K562 (cell line): Measurements from ENCODE around the gene DNAH9. TPM values are rescaled to one million over a fixed set of nuclear protein-coding genes. Genes with fewer than 3 reads are reported as not detected.

ENCODE experiments used
- ATAC-seq: fragments of 200-7000 bp; cut with Tn5 transposase; 3 replicates; pipeline ENCODE4 v1.9.1; 2020; ENCODE audit warnings: moderate library complexity
- BruUV-seq: library from RNA; stranded (reverse); fragments of 400-500 nt; replicated peaks from 2 replicates; lab custom pipeline; 2021; lab: Mats Ljungman, UMichigan
- CTCF ChIA-PET: fragments of 300-600 bp; formaldehyde crosslinking; extraction: SDS; loops from one replicate; lab custom pipeline; 2021; ENCODE audit warnings: low intra/inter-chr PET ratio; lab: Yijun Ruan, JAX
- POLR2A ChIA-PET: fragments of 300-600, 350-650 bp; sonication (Branson Sonifier 250); formaldehyde crosslinking; extraction: SDS; loops from one replicate; lab custom pipeline; 2021; ENCODE audit warnings: antibody characterized with exemption, inconsistent platforms; lab: Yijun Ruan, JAX
- DNase-seq, 4 experiments: peaks; one replicate each; pipeline versions ENCODE4 v3.0.0 to v3.0.0-alpha.2; 2011 to 2018; ENCODE audit warnings: low spot score in 3 of 4, mixed read lengths in 3 of 4; ENCODE audit errors: extremely low read depth in 1 of 4
- FAIRE-seq: peaks from 2 replicates; lab custom pipeline; 2011; peaks lifted over from hg19 to GRCh38; lab: Jason Lieb, UNC
- H2AFZ ChIP-seq: 2 replicates; pipeline ENCODE4 v1.6.0; 2011; ENCODE audit warnings: low read depth, low read length, control low read depth, inconsistent platforms
- H3K27ac ChIP-seq: fragments of 200-600 bp; 3 replicates; pipeline ENCODE4 v1.8.0; 2011; ENCODE audit warnings: low read depth, mild to moderate bottlenecking, control low read depth, inconsistent platforms, low read length, moderate library complexity, mixed read lengths; ENCODE audit errors: extremely low read depth
- H3K27me3 ChIP-seq, 2 experiments: fragments of 300-600 bp in 1 of 2; 2 replicates in 1 of 2; 3 replicates in 1 of 2; pipeline versions ENCODE4 v1.6.0 to v1.8.0; 2011; ENCODE audit warnings: inconsistent platforms in 2 of 2, low read length in 2 of 2, mild to moderate bottlenecking in 1 of 2, mixed read lengths in 1 of 2, moderate library complexity in 1 of 2; ENCODE audit not compliant: control insufficient read depth in 2 of 2, insufficient read depth in 2 of 2
- H3K36me3 ChIP-seq: fragments of 300-600 bp; 3 replicates; pipeline ENCODE4 v1.8.0; 2011; ENCODE audit warnings: mild to moderate bottlenecking, low read length, inconsistent platforms; ENCODE audit not compliant: control insufficient read depth, insufficient read depth
- H3K4me1 ChIP-seq, 2 experiments: fragments of 200-600 bp in 1 of 2; replicated peaks in 1 of 2; 2 replicates in 1 of 2; 3 replicates in 1 of 2; pipeline versions ENCODE4 v1.5.1 to v1.8.0; 2011; ENCODE audit warnings: inconsistent platforms in 2 of 2, low read length in 2 of 2, mild to moderate bottlenecking in 1 of 2, mixed read lengths in 1 of 2, moderate library complexity in 1 of 2; ENCODE audit not compliant: control insufficient read depth in 2 of 2, insufficient read depth in 2 of 2
- H3K4me2 ChIP-seq: 2 replicates; pipeline ENCODE4 v1.6.1; 2011; ENCODE audit warnings: low read length, control low read depth, inconsistent platforms, mixed read lengths; ENCODE audit not compliant: insufficient read depth
- H3K4me3 ChIP-seq: fragments of 200-600 bp; sonication (generic), shearing (Covaris generic); 2 replicates; pipeline ENCODE4 v1.5.1; 2016; ENCODE audit warnings: control low read depth, inconsistent platforms
- H3K79me2 ChIP-seq: fragments of 200-600 bp; 3 replicates; pipeline ENCODE4 v1.8.0; 2011; ENCODE audit warnings: low read length, inconsistent platforms; ENCODE audit not compliant: control insufficient read depth, insufficient read depth
- H3K9ac ChIP-seq, 2 experiments: 2 replicates each; pipeline versions ENCODE4 v1.6.0 to v1.6.1; 2011; ENCODE audit warnings: low read depth in 2 of 2, low read length in 2 of 2, control low read depth in 1 of 2, inconsistent platforms in 1 of 2, mild to moderate bottlenecking in 1 of 2, mixed read lengths in 1 of 2; ENCODE audit not compliant: insufficient read depth in 1 of 2
- H3K9me1 ChIP-seq: one replicate; pipeline ENCODE4 v1.6.0; 2011; ENCODE audit warnings: inconsistent platforms, mild to moderate bottlenecking, low read length, moderate library complexity; ENCODE audit not compliant: control insufficient read depth, insufficient read depth
- H3K9me3 ChIP-seq: replicated peaks from 2 replicates; pipeline ENCODE4 v1.5.1; 2011; ENCODE audit warnings: low read depth, low read length, inconsistent platforms; ENCODE audit not compliant: control insufficient read depth, insufficient read depth
- H4K20me1 ChIP-seq: replicated peaks from 2 replicates; pipeline ENCODE4 v1.6.1; 2011; ENCODE audit warnings: low read length, inconsistent platforms, mixed read lengths; ENCODE audit not compliant: control insufficient read depth, insufficient read depth
- ARHGAP35 ChIP-seq: fragments of 450-650 bp; IDR thresholded peaks from 2 replicates; pipeline ENCODE4 v1.6.1; 2018; ENCODE audit not compliant: partially characterized antibody
- CBX1 ChIP-seq: sonication (generic); IDR thresholded peaks from 2 replicates; pipeline ENCODE4 v1.6.1; 2016; ENCODE audit warnings: antibody characterized with exemption, low read depth, mild to moderate bottlenecking
- CREBBP ChIP-seq: IDR thresholded peaks from one replicate; pipeline ENCODE4 v1.6.1; 2012; ENCODE audit warnings: low read depth, mild to moderate bottlenecking, control low read depth, inconsistent platforms, low read length
- ETS1 ChIP-seq: conservative IDR thresholded peaks from 2 replicates; pipeline ENCODE4 v1.6.1; 2011; ENCODE audit warnings: low read depth, mild to moderate bottlenecking, low read length; ENCODE audit not compliant: control insufficient read depth
- HES1 ChIP-seq: fragments of 450-650 bp; IDR thresholded peaks from 2 replicates; pipeline ENCODE4 v1.6.1; 2016; ENCODE audit warnings: low read depth, mild to moderate bottlenecking, moderate library complexity
- MAFK ChIP-seq: IDR thresholded peaks from 2 replicates; pipeline ENCODE4 v1.6.1; 2011; ENCODE audit warnings: low read length, improper control_type of control experiment
- MCM5 ChIP-seq: fragments of 450-650 bp; IDR thresholded peaks from 2 replicates; pipeline ENCODE4 v1.6.1; 2016; ENCODE audit warnings: low read depth
- NCOA6 ChIP-seq: fragments of 450-650 bp; IDR thresholded peaks from 2 replicates; pipeline ENCODE4 v1.6.1; 2017; ENCODE audit warnings: mild to moderate bottlenecking
- PKNOX1 ChIP-seq: fragments of 450-650 bp; IDR thresholded peaks from 2 replicates; pipeline ENCODE4 v1.6.1; 2016
- SMARCC2 ChIP-seq: fragments of 450-650 bp; IDR thresholded peaks from 2 replicates; pipeline ENCODE4 v1.6.1; 2017; ENCODE audit warnings: antibody characterized with exemption, moderate library complexity, mild to moderate bottlenecking, low read depth
- STAT5A ChIP-seq: IDR thresholded peaks from 2 replicates; pipeline ENCODE4 v1.6.1; 2012; ENCODE audit warnings: low read length, inconsistent platforms, borderline replicate concordance
- U2AF1 ChIP-seq: fragments of 200-400 bp; formaldehyde crosslinking; optimal IDR thresholded peaks from 2 replicates; pipeline ENCODE3; 2017; ENCODE audit warnings: mild to moderate bottlenecking, low read depth, low read length, moderate library complexity
- ZBTB8A ChIP-seq: fragments of 450-650 bp; IDR thresholded peaks from 2 replicates; pipeline ENCODE4 v1.6.1; 2018; ENCODE audit warnings: mild to moderate bottlenecking, moderate library complexity; ENCODE audit not compliant: partially characterized antibody
- ZNF253 ChIP-seq: fragments of 250-450 bp; sonication (Bioruptor Pico); conservative IDR thresholded peaks from 2 replicates; pipeline ENCODE4 v1.6.1; 2021; ENCODE audit warnings: mild to moderate bottlenecking
- WGBS: fragments of 100-300 bp; shearing (Covaris generic); methylation state at CpG from one replicate; pipeline ENCODE4 v1.1.6; 2016; ENCODE audit warnings: low coverage, mixed read lengths; ENCODE audit not compliant: insufficient coverage; ENCODE audit errors: missing lambda C conversion rate; 5-methylcytosine and 5-hydroxymethylcytosine counted together
- in situ Hi-C: fragments of 300-500 bp; cut with MboI; formaldehyde crosslinking; loops from 4 replicates; pipeline ENCODE4 v1.15.0; 2018; ENCODE audit warnings: inconsistent platforms, mixed read lengths
- intact Hi-C: fragments of 100-400 bp; cut with micrococcal nuclease; formaldehyde crosslinking; loops from 2 replicates; pipeline ENCODE4 v1.14.2; 2022
- polyA plus RNA-seq, 8 experiments: library from polyadenylated mRNA; depleted of rRNA in 4 of 8; stranded (reverse) in 5 of 8; unstranded in 3 of 8; fragments of >200 nt; fragmentation: Nextera tagmentation in 2 of 8; fragmentation: Illumina TruSeq in 1 of 8; extraction: Ambion mirVana in 2 of 8; extraction: Trizol in 1 of 8; gene quantifications; 2 replicates each; pipeline versions ENCODE4 v1.2.1 to v1.2.3, GENCODE V29; 2011 to 2014; ENCODE audit warnings: inconsistent platforms in 1 of 8, missing spikeins in 1 of 8
- total RNA-seq, 7 experiments: library from RNA; depleted of rRNA in 6 of 7; stranded (reverse); fragments of >200 nt in 6 of 7; fragmentation: Illumina TruSeq in 2 of 7; extraction: Trizol in 2 of 7; gene quantifications; 2 replicates each; pipeline versions ENCODE4 v1.2.1 to v1.2.3, GENCODE V29; 2011 to 2021; ENCODE audit warnings: low replicate concordance in 1 of 7

Gene DNAH9
- total and polyA plus RNA-seq, 9 of the 15 experiments (the other 6 are each of a cell fraction or from before 2014, with no cell fraction given): not detected

GRCh38 chr17:11682646-11683045, 84.4 kb downstream of the DNAH9 start (continued):
- TF ChIP-seq ETS1: no peak
- no peak for TF ChIP-seq HES1
- TF ChIP-seq ARHGAP35: no peak
- TF ChIP-seq NCOA6: no peak
- no peak for TF ChIP-seq ZBTB8A
- no peak for TF ChIP-seq STAT5A
- TF ChIP-seq U2AF1: no peak

- WGBS: 0% methylated on average over 5 of the region's 5 CpGs
- Histone ChIP-seq H2AFZ (no peak overlapping the region), H3K4me3 (no peak overlapping the region), H3K4me2 (no peak overlapping the region), H3K9me1 (no peaks in the 10 kb centered on the region), H3K27me3 (peaks cover 0 to 6% of the 10 kb centered on the region in 2 experiments; a peak in 1 of 5 replicates), H3K79me2 (no peaks in the 10 kb centered on the region), H3K36me3 (no peaks in the 10 kb centered on the region), H3K9me3 (no peaks in the 10 kb centered on the region), H3K9ac (no peak overlapping the region), H3K27ac (no peak overlapping the region), H4K20me1 (no peaks in the 10 kb centered on the region), H3K4me1 (no peaks in the 10 kb centered on the region)
- ChIA-PET CTCF (no interaction called here), POLR2A (no interaction called here)
- DNase-seq (no peak), FAIRE-seq (no peak), ATAC-seq (no peak)
- in situ Hi-C loops: no loop called here
- BruUV-seq: no TSS peak
- intact Hi-C loops: no loop called here
- TF ChIP-seq CREBBP: no peak
- no peak for TF ChIP-seq ZNF253 (CRISPR knock-in tag)
- no peak for TF ChIP-seq MAFK
- TF ChIP-seq SMARCC2: no peak
- no peak for TF ChIP-seq MCM5
- no peak for TF ChIP-seq CBX1
- no peak for TF ChIP-seq PKNOX1
Observed at GRCh38 chr17:11690681-11691080, 92.4 kb downstream of the DNAH9 start.
